Mesodermal cell (in vitro differentiated cells): ENCODE measurements around the gene ONECUT2.
A peak's percentile ranks its signal among the peaks of the same experiment; 100 is the strongest.

ENCODE experiments used
- H3K27ac ChIP-seq: 2 replicates; pipeline ENCODE4 v1.7.0; 2013; ENCODE audit warnings: mild to moderate bottlenecking, low read depth, low read length, moderate library complexity; ENCODE audit not compliant: severe bottlenecking
- H3K36me3 ChIP-seq: 2 replicates; pipeline ENCODE4 v1.7.1; 2013; ENCODE audit warnings: mild to moderate bottlenecking, low read length, moderate library complexity; ENCODE audit not compliant: control insufficient read depth, insufficient read depth
- H3K4me1 ChIP-seq: one replicate; pipeline ENCODE4 v1.7.1; 2013; ENCODE audit warnings: mild to moderate bottlenecking, low read length; ENCODE audit not compliant: insufficient read depth, control insufficient read depth, poor library complexity, severe bottlenecking
- H3K4me3 ChIP-seq: 2 replicates; pipeline ENCODE4 v1.7.0; 2013; ENCODE audit warnings: low read length, control low read depth, mild to moderate bottlenecking; ENCODE audit not compliant: insufficient read depth, poor library complexity, severe bottlenecking; ENCODE audit errors: extremely low read depth
- H3K9me3 ChIP-seq: 2 replicates; pipeline ENCODE4 v1.7.1; 2013; ENCODE audit warnings: mild to moderate bottlenecking, low read length, moderate library complexity; ENCODE audit not compliant: control insufficient read depth
- WGBS, 2 experiments: methylation state at CpG; one replicate each; pipeline ENCODE4 v1.1.5; 2013; ENCODE audit warnings: missing lambda C conversion rate in 2 of 2; ENCODE audit not compliant: insufficient coverage in 2 of 2; 5-methylcytosine and 5-hydroxymethylcytosine counted together

Gene ONECUT2

DNA sequence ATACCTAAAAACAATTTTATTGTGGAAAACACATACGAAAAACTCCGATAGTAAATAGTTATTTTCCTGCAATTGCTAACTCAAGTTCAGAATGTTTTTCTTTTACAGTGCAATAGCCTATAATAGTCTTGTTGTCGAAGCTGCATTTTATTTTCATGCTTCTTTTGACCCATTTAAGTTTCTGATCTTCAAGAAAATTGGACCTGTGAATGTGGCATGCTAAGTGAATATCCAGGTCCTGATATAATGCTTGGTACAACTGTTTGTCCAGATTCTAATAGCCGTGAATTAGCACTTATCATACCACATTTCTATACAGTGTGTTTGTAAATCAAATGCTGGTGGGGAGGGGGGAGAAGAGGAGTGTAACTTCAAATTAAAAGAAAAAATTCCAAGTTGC, 3.0 kb upstream of the ONECUT2 start:
- no peaks in the 10 kb centered on the region for H3K9me3 ChIP-seq
- WGBS, 2 experiments: 0% methylated on average over 1 of the region's 4 CpGs; no CpG with 5 or more reads in 1 of the 2 experiments
- peaks cover 24% of the 10 kb centered on the region for H3K4me1 ChIP-seq
- H3K27ac ChIP-seq: no peak overlapping the region
- H3K4me3 ChIP-seq: no peak overlapping the region
- H3K36me3 ChIP-seq: no peaks in the 10 kb centered on the region

DNA sequence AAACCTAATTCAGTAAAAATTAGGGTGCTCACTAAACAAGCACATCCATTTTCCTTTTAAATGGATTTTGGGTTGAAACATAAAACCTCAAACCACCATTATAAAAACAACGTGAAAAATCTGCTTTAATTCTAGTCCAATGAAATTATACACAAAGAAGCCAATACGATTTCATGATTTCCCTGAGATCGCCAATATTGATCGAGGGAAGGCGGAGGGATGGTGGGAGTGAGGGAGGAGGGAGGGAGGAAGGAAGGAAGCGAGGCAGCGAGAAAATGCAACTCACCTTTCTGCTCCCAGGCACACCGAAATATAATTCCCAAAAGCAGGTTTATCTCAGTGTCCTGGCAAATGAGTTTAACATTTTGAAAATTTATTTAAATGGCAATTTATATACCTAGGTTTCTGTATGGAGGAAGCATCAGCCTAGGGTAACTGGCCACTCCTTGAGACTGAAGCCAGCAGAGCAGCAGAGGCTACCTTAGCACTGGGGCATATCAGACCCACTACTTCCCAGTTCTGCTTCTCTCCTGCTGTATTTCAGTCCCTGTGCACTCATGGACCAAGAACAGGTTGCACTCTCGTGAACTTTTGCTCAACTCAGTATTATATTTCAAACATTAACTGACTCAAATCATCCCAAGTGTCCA, 2.3 kb upstream of the ONECUT2 start:
- Histone ChIP-seq H3K4me3 (no peak overlapping the region), H3K36me3 (no peaks in the 10 kb centered on the region), H3K27ac (no peak overlapping the region), H3K4me1 (peaks cover 24% of the 10 kb centered on the region), H3K9me3 (no peaks in the 10 kb centered on the region)
- 0% methylated on average over 2 of the region's 9 CpGs; no CpG with 5 or more reads in 1 of the 2 experiments for WGBS, 2 experiments

- peaks cover 27% of the 10 kb centered on the region for H3K4me1 ChIP-seq
- H3K9me3 ChIP-seq: no peaks in the 10 kb centered on the region
- 0 to 3% methylated on average over 4 to 5 of the region's 6 CpGs for WGBS, 2 experiments
- no peak overlapping the region for H3K27ac ChIP-seq
- H3K36me3 ChIP-seq: no peaks in the 10 kb centered on the region
- no peak overlapping the region for H3K4me3 ChIP-seq
Measured at GRCh38 chr18:57433482-57433881, 1.7 kb upstream of the ONECUT2 start.

- Histone ChIP-seq H3K4me1 (peaks cover 27% of the 10 kb centered on the region), H3K27ac (no peak overlapping the region), H3K9me3 (no peaks in the 10 kb centered on the region), H3K4me3 (peak overlapping the region; percentile 52), H3K36me3 (no peaks in the 10 kb centered on the region)
- 1% methylated on average over 15 to 17 of the region's 25 CpGs for WGBS, 2 experiments
Measured at GRCh38 chr18:57433934-57434535, 1.1 kb upstream of the ONECUT2 start.

- H3K36me3 ChIP-seq: no peaks in the 10 kb centered on the region
- no peak overlapping the region for H3K27ac ChIP-seq
- 0 to 2% methylated on average over 14 to 29 of the region's 44 CpGs for WGBS, 2 experiments
- H3K4me3 ChIP-seq: no peak overlapping the region
- H3K4me1 ChIP-seq: peaks cover 27% of the 10 kb centered on the region
- H3K9me3 ChIP-seq: no peaks in the 10 kb centered on the region
Measured at GRCh38 chr18:57435846-57436190, 644 bp downstream of the ONECUT2 start.

GRCh38 chr18:57436191-57436964, 1.2 kb downstream of the ONECUT2 start:
- H3K9me3 ChIP-seq: no peaks in the 10 kb centered on the region
- H3K36me3 ChIP-seq: no peaks in the 10 kb centered on the region
- no peak overlapping the region for H3K4me3 ChIP-seq
- H3K4me1 ChIP-seq: peaks cover 27% of the 10 kb centered on the region
- no peak overlapping the region for H3K27ac ChIP-seq
- 3% methylated on average over 51 of the region's 62 CpGs for WGBS, 2 experiments

DNA sequence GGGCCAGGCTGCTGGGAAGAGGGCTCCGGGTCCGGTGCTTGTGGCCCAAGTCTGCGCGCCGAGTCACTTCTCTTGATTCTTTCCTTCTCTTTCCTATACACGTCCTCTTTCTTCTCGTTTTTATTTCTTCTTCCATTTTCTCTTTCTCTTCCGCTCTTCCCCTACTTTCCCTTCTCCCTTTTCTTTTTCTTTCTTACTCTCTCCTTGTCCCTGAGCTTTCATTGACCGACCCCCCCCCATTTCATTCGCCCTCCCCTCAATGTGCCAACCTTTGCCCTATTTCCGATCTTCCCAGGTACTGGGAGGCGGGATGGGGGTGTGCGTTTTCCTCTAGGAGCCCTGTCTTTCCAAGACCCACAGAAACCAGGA, 1.8 kb downstream of the ONECUT2 start:
- Histone ChIP-seq H3K4me3 (no peak overlapping the region), H3K27ac (no peak overlapping the region), H3K36me3 (no peaks in the 10 kb centered on the region), H3K9me3 (no peaks in the 10 kb centered on the region), H3K4me1 (peaks cover 27% of the 10 kb centered on the region)
- WGBS, 2 experiments: 4 to 6% methylated on average over 6 to 10 of the region's 13 CpGs

GRCh38 chr18:57437402-57437765, 2.2 kb downstream of the ONECUT2 start:
- 0 to 1% methylated on average over 12 to 15 of the region's 16 CpGs for WGBS, 2 experiments

DNA sequence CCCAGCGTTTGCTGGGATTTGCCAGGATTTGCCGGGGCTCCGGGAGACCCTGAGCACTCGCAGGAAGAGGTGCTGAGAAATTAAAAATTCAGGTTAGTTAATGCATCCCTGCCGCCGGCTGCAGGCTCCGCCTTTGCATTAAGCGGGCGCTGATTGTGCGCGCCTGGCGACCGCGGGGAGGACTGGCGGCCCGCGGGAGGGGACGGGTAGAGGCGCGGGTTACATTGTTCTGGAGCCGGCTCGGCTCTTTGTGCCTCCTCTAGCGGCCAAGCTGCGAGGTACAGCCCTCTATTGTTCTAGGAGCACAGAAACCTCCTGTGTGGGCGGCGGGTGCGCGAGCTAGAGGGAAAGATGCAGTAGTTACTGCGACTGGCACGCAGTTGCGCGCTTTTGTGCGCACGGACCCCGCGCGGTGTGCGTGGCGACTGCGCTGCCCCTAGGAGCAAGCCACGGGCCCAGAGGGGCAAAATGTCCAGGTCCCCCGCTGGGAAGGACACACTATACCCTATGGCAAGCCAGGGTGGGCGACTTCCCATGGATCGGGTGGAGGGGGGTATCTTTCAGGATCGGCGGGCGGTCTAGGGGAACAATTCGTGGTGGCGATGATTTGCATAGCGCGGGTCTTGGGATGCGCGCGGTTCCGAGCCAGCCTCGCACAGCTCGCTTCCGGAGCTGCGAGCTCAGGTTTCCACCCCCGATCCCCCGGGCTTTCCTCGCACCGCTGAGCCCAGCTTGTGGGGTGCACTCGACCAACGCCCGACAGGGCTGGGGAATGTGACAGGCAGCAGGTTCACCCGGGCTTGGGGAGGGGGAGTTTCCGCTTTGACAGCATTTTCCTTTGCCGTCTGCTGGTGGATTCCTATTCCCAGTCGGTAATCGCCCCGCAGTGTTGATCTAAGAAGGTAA, 2.8 kb downstream of the ONECUT2 start:
- whole genome bisulfite sequencing, 2 experiments: 0 to 1% methylated on average over 61 to 62 of the region's 72 CpGs
- Histone ChIP-seq H3K4me3 (peak overlapping the region; percentile 33), H3K4me1 (peaks cover 24% of the 10 kb centered on the region), H3K9me3 (no peaks in the 10 kb centered on the region), H3K27ac (no peak overlapping the region), H3K36me3 (no peaks in the 10 kb centered on the region)

More at GRCh38 chr18:57437402-57437765, 2.2 kb downstream of the ONECUT2 start:
- Histone ChIP-seq H3K4me1 (peaks cover 27% of the 10 kb centered on the region), H3K27ac (no peak overlapping the region), H3K9me3 (no peaks in the 10 kb centered on the region), H3K4me3 (peak overlapping the region; percentile 33), H3K36me3 (no peaks in the 10 kb centered on the region)
